ENCODE measurements around the gene CFAP74. TPM values are rescaled to one million over a fixed set of nuclear protein-coding genes. Genes with fewer than 3 reads are reported as not detected.

The CFAP74 gene
- total RNA-seq, 1 experiment from 2014 or later: not detected

DNA sequence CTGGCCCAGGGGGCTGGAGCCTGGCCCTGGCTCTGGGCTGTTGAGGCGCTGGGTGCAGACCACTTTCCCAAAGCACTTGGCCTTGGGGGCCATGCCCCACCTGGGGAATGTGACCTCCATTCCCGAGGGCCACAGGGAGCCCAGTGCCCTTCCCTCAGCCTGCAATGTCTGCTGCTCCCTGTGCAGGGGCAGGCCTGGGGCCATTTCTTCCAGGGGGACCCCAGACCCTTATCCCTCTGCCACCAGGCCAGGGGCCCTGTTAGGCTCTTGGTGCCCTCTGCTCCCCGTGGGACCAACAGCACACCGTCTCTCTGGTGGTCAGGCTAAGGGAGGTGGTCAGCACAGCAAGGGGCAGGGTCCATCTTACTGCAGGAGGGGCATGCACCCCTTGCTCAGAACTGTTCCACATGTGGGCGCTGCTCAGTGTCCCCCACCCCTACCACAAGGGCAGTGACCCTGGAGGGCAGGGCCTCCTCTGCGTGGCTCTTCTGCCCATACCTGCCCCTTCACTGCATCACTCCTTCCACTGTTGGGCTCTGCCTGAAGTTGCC, 83.5 kb downstream of the CFAP74 start:
- no TSS peak for BruUV-seq (replicated peaks)

DNA sequence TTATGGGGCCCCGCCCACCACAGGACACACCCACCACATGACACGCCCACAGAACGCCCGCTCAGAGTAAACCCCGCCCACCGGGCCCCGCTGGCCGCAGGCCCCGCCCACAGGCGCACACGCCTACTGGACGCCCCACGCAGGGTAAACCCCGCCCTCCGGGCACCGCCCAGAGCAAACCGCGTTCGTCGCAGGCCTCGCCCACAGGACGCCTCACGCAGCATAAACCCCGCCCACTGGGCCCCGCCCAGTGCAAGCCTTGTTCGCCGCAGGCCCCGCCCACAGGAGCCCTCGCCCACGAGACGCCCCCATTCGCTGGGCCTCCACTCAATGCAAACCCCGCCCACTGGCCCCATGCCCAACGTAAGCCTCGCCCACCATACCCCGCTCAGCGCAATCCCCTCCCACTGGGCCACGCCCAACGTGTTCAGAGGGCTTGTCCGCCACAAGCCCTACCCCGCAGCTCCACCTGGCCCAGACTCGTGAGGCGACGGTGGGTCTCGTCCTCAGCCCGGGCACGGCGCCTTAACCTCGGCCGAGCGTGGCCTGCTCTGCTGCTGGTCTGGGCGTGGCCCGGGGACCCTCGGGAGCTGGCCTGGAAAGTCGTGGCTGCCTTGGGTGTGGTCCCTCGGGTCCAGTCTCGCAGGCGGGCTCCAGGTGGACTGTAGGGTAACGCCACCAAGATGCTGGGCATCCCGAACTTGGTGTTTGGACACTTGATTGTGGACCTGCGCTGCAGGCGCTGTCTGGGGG, 84.1 kb downstream of the CFAP74 start:
- intact Hi-C loops (cut with micrococcal nuclease; ENCODE audit: unreplicated experiment): no loop called here
- H3K9me3 ChIP-seq (ENCODE audit: low read depth, low read length, poor library complexity, severe bottlenecking): no peaks in the 10 kb centered on the region
- TF ChIP-seq EZH2 (IDR thresholded peaks at IDR 0.05; ENCODE audit: borderline replicate concordance, low read depth, low read length, poor library complexity, severe bottlenecking): no peak
- TF ChIP-seq, protein P1, sequence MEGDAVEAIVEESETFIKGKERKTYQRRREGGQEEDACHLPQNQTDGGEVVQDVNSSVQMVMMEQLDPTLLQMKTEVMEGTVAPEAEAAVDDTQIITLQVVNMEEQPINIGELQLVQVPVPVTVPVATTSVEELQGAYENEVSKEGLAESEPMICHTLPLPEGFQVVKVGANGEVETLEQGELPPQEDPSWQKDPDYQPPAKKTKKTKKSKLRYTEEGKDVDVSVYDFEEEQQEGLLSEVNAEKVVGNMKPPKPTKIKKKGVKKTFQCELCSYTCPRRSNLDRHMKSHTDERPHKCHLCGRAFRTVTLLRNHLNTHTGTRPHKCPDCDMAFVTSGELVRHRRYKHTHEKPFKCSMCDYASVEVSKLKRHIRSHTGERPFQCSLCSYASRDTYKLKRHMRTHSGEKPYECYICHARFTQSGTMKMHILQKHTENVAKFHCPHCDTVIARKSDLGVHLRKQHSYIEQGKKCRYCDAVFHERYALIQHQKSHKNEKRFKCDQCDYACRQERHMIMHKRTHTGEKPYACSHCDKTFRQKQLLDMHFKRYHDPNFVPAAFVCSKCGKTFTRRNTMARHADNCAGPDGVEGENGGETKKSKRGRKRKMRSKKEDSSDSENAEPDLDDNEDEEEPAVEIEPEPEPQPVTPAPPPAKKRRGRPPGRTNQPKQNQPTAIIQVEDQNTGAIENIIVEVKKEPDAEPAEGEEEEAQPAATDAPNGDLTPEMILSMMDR (conservative IDR thresholded peaks at IDR 0.05; ENCODE audit: low read depth, low read length): no peak
- ChIA-PET POLR2A (ENCODE audit: low non-redundant PET) (no interaction called here), CTCF (no interaction called here)
- no TSS peak for BruUV-seq (replicated peaks)
- peaks cover 13% of the 10 kb centered on the region for H3K4me1 ChIP-seq (ENCODE audit: insufficient read depth, low read length, poor library complexity, severe bottlenecking)
- H3K4me3 ChIP-seq (ENCODE audit: low read depth, low read length, poor library complexity, severe bottlenecking): peak overlapping the region; percentile 62
- peak; percentile 99 for DNase-seq (ENCODE audit: low spot score)
- H3K36me3 ChIP-seq (ENCODE audit: insufficient read depth, low read length, poor library complexity, severe bottlenecking): no peaks in the 10 kb centered on the region
- H3K27ac ChIP-seq (ENCODE audit: low read depth, low read length, poor library complexity, severe bottlenecking): peak overlapping the region; percentile 65
- no peaks in the 10 kb centered on the region for H3K27me3 ChIP-seq (replicated peaks; ENCODE audit: insufficient read depth, low read depth, low read length, poor library complexity)

More for the DNA sequence above, 83.5 kb downstream of the CFAP74 start:
- no peaks in the 10 kb centered on the region for H3K9me3 ChIP-seq (ENCODE audit: low read depth, low read length, poor library complexity, severe bottlenecking)
- peak overlapping the region; percentile 50 for H3K27ac ChIP-seq (ENCODE audit: low read depth, low read length, poor library complexity, severe bottlenecking)
- no peaks in the 10 kb centered on the region for H3K36me3 ChIP-seq (ENCODE audit: insufficient read depth, low read length, poor library complexity, severe bottlenecking)
- ChIA-PET POLR2A (ENCODE audit: low non-redundant PET) (no interaction called here), CTCF (no interaction called here)
- no peak for DNase-seq (ENCODE audit: low spot score)
- H3K27me3 ChIP-seq (replicated peaks; ENCODE audit: insufficient read depth, low read depth, low read length, poor library complexity): no peaks in the 10 kb centered on the region
- peak overlapping the region; percentile 30 for H3K4me3 ChIP-seq (ENCODE audit: low read depth, low read length, poor library complexity, severe bottlenecking)
- peaks cover 13% of the 10 kb centered on the region for H3K4me1 ChIP-seq (ENCODE audit: insufficient read depth, low read length, poor library complexity, severe bottlenecking)
- intact Hi-C loops (cut with micrococcal nuclease; ENCODE audit: unreplicated experiment): no loop called here
- TF ChIP-seq EZH2 (IDR thresholded peaks at IDR 0.05; ENCODE audit: borderline replicate concordance, low read depth, low read length, poor library complexity, severe bottlenecking): no peak
- TF ChIP-seq, protein P1 (conservative IDR thresholded peaks at IDR 0.05; ENCODE audit: low read depth, low read length): no peak

DNA sequence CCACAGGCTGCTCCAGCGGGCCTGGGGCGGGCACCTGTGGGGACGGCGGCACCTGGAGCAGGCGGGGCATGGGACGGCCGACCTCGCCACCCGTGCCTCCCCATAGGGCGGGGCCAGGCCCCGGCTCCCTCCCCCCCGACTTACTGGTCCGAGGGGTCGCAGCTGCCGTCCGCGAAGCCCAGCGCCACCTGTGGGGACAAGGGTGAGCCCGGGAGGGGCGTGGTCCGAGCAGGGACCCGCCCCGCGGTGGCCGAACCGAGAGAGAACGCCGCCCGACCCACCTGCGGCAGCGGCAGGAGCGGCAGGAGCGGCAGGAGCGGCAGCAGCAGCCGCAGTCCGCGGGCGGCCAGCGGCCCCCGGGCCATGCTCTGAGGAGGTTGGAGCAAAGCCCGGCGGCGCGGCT, 84.7 kb downstream of the CFAP74 start, which contains the start of gene TMEM52:
Gene TMEM52 (minus strand): TSS at position 379 of the 403 bp plus-strand sequence. CDS start 14 bp downstream, at position 365.
- no TSS peak for BruUV-seq (replicated peaks)
- POLR2A ChIA-PET (ENCODE audit: low non-redundant PET): no interaction called here
- Histone ChIP-seq H3K36me3 (ENCODE audit: insufficient read depth, low read length, poor library complexity, severe bottlenecking) (no peaks in the 10 kb centered on the region), H3K4me1 (ENCODE audit: insufficient read depth, low read length, poor library complexity, severe bottlenecking) (peaks cover 13% of the 10 kb centered on the region), H3K9me3 (ENCODE audit: low read depth, low read length, poor library complexity, severe bottlenecking) (no peaks in the 10 kb centered on the region), H3K27me3 (replicated peaks; ENCODE audit: insufficient read depth, low read depth, low read length, poor library complexity) (no peaks in the 10 kb centered on the region), H3K4me3 (ENCODE audit: low read depth, low read length, poor library complexity, severe bottlenecking) (peak within 1 kb of the TSS; percentile 62), H3K27ac (ENCODE audit: low read depth, low read length, poor library complexity, severe bottlenecking) (peak within 1 kb of the TSS; percentile 65)
- CTCF ChIA-PET: no interaction called here
- intact Hi-C loops (cut with micrococcal nuclease; ENCODE audit: unreplicated experiment): no loop called here
- TF ChIP-seq, protein P1 (conservative IDR thresholded peaks at IDR 0.05; ENCODE audit: low read depth, low read length): no peak
- TF ChIP-seq EZH2 (IDR thresholded peaks at IDR 0.05; ENCODE audit: borderline replicate concordance, low read depth, low read length, poor library complexity, severe bottlenecking): no peak
- DNase-seq (ENCODE audit: low spot score): no peak
